NK-92 (cell line): ENCODE data around the gene ITCH.
"Not testable (repeated sequence)": the region's sequence is repeated elsewhere in the genome, so short reads cannot be mapped to it uniquely, and the experiment has no call there.

Source experiments
- DNase-seq: peaks from one replicate; lab custom pipeline; 2025; ENCODE audit not compliant: unreplicated experiment; lab: John Stamatoyannopoulos, UW

Gene ITCH

GRCh38 chr20:34363062-34363464 is at the start of gene ITCH:
Gene ITCH, plus strand, starts transcription at chr20:34363273. Its CDS starts 30,539 bp downstream, at chr20:34393812.
- peak; percentile 52 for DNase-seq

- no peak for DNase-seq
Measured at GRCh38 chr20:34315236-34315635, 47.8 kb upstream of the ITCH start.

DNA sequence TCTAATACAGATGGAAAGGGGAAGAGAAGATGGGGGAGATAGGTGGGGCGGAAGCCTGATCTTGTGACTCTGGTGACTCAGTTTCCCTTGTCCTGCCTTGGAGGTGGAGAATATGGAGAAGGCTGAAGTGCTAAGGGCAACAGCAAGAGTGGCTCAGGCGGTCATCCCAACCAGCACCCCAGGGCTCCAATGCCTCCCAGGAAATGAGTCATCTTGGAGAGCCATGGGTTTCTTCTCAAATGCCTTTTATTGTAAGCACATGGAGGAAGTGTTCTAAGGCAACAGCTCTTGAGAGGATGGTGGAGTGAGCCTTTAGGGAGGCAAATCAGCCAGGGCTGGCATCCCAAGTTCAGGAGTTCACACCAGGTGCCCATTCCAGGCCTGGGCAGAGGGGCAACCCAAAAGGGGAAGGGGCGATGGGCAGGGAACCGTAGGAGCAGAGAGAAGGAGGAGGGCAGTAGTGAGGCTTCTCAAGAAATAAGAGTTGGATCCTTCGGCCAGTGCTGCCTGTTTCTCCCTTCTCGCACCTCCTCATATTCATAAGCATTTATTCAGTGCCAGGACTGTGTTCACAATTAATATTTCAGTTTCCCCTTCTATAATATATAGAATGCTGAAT is 46.8 kb upstream of the ITCH start:
- no peak for DNase-seq

DNA sequence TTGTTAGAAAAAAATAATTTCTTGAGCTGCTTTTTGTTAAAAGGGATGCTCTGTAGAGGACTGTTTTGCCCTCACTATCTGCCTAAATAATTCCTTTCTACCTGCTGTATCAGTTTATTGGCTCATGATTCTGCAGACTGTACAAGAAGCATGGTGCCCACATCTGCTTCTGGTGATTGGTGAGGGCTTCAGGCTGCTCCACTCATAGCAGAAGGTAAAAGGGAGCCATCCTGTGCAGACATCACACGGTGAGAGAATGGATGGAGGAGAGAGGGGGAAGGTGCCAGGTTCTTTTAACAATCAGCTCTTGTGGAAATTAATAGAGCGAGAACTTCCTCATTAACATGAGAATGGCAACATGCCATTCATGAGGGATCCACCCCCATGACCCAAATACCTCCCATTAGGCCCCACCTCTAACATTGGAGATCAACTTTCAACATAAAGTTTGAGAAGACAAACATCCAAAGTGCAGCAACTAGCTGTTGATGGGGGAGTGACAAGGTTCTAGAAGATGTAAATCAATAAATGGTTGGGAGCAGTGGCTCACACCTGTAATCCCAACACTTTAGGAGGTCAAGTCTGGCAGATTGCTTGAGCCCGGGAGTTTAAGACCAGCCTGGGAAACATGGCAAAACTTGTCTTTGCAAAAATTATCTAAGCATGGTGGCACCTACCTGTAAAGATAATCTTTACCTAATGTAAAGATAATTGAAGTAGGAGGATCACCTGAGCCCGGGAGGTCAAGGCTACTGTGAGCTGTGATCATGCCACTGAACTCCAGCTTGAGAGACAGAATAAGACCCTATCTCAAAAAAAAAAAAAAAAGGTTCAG is 44.2 kb upstream of the ITCH start:
- DNase-seq, result no peak

DNA sequence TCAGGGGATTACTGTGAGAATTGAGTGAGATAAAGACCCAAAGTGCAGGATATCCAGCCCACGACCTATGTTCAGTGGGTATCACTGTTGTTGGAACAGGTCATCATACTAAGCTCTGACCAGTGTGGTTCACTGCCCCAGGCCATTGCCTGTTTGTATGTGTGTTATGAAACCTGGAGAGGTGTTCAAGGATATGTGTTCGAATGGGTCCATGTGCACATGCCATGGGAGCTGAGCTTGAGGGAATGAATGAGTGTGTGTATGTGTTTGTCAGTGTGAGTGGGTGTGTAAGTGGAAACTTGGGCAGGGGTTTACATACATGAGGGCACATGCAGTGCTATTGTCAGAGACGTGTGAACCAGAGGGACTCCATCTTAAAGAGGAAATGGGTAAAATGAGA is 42.2 kb upstream of the ITCH start:
- no peak for DNase-seq

- no peak for DNase-seq
Measured at GRCh38 chr20:34322267-34323105, 40.6 kb upstream of the ITCH start.

- DNase-seq, result no peak
Measured at GRCh38 chr20:34324541-34324940, 38.5 kb upstream of the ITCH start.

DNA sequence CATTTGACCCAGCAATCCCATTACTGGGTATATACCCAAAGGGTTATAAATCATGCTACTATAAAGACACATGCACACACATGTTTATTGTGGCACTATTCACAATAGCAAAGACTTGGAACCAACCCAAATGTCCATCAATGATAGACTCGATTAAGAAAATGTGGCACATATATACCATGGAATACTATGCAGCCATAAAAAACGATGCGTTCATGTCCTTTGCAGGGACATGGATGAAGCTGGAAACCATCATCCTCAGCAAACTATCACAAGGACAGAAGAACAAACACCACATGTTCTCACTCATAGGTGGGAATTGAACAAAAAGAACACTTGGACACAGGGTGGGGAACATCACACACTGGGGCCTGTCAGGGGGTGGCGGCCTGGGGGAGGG is 34.9 kb upstream of the ITCH start:
- DNase-seq, result not testable (repeated sequence)

- DNase-seq, result no peak
Measured at GRCh38 chr20:34328928-34329677, 34.0 kb upstream of the ITCH start.

DNA sequence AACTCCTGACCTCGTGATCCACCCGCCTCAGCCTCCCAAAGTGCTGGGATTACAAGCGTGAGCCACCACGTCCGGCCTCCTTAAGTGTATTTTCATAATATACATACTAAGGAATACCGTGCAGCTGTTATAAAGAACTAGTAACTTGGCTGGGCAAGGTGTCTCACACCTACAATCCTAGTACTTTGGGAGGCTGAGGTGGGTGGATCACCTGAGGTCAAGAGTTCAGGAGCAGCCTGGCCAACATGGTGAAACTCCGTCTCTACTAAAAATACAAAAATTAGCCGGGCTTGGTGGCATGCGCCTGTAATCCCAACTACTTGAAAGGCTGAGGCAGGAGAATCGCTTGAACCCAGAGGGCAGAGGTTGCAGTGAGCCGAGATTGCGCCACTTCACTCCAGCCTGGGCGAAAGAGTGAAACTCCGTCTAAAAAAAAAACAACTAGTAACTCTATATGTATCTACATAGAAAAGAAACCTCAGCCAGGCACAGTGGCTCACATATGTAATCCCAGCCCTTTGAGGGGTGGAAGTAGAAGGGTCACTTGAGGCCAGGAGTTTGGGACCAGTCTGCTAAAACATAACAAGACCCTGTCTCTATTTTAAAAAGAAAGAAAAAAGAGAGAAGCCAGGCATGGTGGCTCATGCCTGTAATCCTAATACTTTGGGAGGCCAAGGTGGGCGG is 32.1 kb upstream of the ITCH start:
- DNase-seq, result not testable (repeated sequence)

GRCh38 chr20:34331838-34332237 is 31.2 kb upstream of the ITCH start:
- DNase-seq, result no peak

DNA sequence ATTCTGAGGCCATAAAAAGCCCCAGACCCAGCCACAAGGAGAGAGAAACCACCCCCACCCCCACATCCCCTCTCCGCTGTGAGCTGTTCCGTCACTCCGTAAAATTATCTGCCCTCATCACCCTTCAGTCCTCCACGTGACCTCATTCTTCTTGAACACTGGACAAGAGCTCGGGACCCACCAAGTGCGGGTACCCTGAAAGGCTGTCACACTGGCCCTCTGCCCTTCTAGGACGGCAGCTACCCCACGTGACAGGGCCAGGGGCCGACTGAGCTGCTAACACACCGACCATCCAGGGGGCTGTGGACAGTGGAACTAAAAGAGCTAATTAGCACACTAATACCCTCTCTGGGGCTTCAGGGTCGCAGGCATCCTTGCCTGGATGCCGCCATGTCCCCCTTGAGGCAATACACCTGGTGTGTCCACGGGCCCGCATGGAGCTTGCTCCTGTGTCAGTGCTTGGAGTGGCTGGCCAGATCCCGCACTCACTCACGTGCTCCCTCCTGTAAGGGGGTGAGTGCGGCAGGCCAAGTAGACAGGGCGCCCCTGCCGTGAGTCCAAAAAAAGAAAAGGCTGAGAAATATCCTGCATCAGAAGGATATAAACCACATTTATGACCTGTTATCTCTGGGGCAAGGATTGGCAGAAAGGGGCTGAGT is 30.7 kb upstream of the ITCH start:
- no peak for DNase-seq

DNA sequence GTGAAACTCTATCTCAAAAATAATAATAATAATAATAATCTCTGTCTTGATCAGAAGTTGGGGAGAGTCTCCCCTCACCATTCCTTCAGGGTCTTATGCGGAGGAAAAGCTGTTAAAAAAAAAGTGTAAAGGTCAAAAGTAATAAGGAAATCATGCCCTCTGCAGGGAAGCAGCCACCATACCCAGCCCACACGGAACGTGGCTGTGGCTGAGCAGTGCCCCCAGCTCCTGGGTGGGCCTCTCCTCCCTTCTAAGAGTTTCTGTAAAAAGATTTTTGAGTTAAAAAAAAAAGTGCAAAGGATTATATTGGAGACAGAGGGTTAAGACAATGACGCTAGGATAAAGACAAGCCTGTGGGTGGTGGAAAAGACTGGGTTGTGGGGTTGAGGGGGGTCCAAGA is 29.3 kb upstream of the ITCH start:
- no peak for DNase-seq

GRCh38 chr20:34334654-34335407 is 28.2 kb upstream of the ITCH start:
- no peak for DNase-seq

DNA sequence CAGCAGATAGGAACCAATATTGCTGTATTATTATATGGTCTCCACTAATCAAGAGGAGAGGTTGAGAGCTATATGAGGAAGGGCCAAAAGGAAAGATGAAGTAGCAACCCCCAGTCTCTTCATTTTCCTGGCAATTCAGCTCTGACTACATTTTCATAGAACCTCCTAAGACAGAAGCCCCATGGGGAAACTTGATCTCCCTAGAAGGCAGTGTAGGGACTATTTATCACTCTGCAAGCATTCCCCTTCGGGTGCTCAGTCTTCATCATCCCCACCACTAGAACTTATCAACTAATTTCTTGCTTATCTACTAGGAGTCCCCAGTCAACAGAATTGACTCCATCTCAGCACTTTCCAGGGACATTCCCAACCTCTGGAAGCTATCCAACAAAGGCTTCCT is 25.5 kb upstream of the ITCH start:
- DNase-seq, result no peak

DNA sequence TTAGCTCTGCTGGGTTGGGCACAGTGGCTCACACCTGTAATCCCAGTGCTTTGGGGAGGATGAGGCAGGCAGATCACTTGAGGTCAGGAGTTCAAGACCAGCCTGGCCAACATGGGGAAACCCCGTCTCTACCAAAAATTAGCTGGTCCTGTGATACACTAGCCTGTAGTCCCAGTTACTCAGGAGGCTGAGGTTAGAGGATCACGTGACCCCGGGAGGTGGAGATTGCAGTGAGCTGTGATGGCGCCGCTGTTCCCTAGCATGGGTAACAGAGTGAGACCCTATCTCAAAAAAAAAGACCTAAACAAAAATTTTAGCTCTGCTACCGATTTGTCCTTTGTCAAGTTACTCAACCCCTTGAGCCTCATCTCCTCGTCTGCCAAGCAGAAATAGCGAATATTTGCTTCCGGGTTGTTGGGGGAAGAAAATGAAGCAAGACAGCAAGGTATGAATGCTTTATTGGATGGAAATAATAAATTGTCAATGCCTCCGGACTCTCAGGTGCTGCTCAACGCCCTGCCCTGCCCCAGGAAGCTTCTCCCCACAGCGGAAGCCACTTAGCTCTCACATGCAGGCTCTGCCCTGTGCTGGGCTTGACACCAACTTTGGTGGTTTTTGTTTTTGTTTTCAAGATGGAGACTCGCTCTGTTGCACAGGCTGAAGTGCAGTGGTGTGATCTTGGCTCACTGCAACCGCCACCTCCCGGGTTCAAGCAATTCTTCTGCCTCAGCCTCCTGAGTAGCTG is 24.9 kb upstream of the ITCH start:
- DNase-seq, result no peak

- DNase-seq, result not testable (repeated sequence)
Measured at GRCh38 chr20:34340726-34341125, 22.3 kb upstream of the ITCH start.

DNA sequence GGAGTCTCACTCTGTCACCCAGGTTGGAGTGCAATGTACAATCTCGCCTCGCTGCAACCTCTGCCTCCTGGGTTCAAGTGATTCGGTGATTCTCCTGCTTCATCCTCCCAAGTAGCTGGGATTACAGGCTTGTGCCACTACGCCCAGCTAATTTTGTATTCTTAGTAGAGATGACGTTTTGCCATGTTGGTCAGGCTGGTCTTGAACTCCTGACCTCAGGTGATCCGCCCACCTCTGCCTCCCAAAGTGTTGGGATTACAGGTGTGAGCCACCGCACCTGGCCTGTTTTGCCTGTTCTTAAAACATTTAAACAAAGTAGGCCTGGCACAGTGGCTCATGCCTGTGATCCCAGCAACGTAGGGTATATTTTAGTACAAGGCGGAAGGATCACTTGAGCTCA is 21.9 kb upstream of the ITCH start:
- DNase-seq, result not testable (repeated sequence)
